Measurements from ENCODE around the gene DEPDC1B.

DEPDC1B gene

GRCh38 chr5:60549841-60550240, 150.1 kb downstream of the DEPDC1B start:
- DNase-seq (ENCODE audit: extremely low read depth, low read depth): no peak
- no peak for TF ChIP-seq CTCF (IDR thresholded peaks at IDR 0.05; ENCODE audit: low read depth, low read length)

Measured in AG09319 (cell line).